Measurements from ENCODE around the gene BRD1. TPM values are rescaled to one million over a fixed set of nuclear protein-coding genes. Genes with fewer than 3 reads are reported as not detected.

BRD1 gene
- total RNA-seq, 3 donors from 2014 or later: 33.4 to 51.3 (median 48.4) TPM

- no peak for DNase-seq
- ATAC-seq: no peak
- TF ChIP-seq, protein P1, sequence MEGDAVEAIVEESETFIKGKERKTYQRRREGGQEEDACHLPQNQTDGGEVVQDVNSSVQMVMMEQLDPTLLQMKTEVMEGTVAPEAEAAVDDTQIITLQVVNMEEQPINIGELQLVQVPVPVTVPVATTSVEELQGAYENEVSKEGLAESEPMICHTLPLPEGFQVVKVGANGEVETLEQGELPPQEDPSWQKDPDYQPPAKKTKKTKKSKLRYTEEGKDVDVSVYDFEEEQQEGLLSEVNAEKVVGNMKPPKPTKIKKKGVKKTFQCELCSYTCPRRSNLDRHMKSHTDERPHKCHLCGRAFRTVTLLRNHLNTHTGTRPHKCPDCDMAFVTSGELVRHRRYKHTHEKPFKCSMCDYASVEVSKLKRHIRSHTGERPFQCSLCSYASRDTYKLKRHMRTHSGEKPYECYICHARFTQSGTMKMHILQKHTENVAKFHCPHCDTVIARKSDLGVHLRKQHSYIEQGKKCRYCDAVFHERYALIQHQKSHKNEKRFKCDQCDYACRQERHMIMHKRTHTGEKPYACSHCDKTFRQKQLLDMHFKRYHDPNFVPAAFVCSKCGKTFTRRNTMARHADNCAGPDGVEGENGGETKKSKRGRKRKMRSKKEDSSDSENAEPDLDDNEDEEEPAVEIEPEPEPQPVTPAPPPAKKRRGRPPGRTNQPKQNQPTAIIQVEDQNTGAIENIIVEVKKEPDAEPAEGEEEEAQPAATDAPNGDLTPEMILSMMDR (IDR thresholded peaks at IDR 0.05): no peak
- Histone ChIP-seq H3K4me1 (ENCODE audit: low read depth) (no peaks in the 10 kb centered on the region), H3K9me3 (peaks cover 33% of the 10 kb centered on the region), H3K4me3 (no peak overlapping the region), H3K36me3 (ENCODE audit: low read depth) (no peaks in the 10 kb centered on the region)
- intact Hi-C loops (cut with DNase I, micrococcal nuclease): no loop called here
Observed at GRCh38 chr22:49869086-49869830, 41.6 kb upstream of the BRD1 start.

DNA sequence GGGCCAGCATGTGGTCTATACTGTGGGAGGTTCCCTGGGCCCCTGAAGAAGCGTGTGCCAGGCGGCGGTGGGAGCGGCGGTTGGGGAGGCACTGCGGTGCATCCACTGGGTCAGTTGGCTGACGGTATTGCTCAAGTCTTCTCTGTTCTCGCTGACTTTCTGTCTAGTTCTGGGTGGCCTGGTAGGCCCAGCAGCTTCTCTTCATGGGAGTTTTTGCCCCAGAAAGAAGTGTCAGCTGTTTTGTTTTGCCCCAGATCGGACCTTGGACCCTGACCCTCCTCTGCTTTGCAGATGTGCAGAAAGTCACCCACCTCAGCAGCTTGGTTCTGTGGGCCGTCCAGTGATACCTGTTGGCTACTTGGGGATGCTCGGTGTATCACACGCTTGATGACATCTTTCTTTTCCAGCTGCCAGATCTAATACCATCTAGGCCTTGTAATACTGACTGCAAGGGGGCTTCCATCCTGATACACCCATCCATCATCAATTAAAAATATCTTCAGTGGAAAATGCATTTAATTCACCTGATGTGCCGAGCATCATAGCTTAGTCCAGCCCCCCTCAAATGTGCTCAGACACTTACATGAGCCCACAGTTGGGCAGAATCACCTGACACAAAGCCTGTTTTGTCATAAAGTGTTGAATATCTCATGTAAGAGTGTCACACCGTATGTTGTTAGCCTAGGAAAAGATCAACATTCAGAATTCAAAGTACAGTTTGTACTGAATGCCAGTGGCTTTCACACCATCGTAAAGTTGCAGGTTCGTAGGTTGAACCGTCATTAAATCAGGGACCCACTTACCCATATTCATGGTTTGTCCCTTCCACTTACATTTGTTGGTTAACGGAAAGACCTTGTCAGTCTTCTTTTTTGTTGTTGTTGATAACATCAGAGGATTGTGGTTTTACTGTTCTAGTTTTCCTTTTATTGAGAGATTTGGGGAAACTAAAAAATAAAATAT, 39.9 kb upstream of the BRD1 start:
- no peaks in the 10 kb centered on the region for H3K4me1 ChIP-seq (ENCODE audit: low read depth)
- ATAC-seq: peak; percentile 74

DNA sequence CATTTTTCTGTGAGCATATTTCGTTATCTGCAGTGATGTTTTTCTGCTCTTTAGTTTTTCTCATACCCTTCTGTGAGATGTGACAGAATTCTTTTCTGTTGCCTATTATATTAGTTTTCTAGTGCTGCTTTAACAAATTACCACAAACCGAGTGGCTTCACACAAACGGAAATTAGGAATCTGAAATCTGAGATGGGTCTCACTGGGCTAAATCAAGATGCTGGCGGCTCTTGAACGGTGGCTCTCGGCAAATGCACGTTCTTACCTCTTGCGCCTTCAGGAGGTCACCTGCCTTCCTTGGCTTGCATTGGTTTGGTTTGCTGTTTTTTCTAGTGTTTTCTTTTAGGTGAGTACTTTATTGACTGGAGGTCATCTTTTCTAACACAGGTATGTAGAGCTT, 39.0 kb upstream of the BRD1 start:
- no peaks in the 10 kb centered on the region for H3K4me1 ChIP-seq (ENCODE audit: low read depth)
- TF ChIP-seq, protein P1 (IDR thresholded peaks at IDR 0.05): no peak
- H3K4me3 ChIP-seq: no peak overlapping the region
- H3K36me3 ChIP-seq (ENCODE audit: low read depth): no peaks in the 10 kb centered on the region
- ATAC-seq (no peak), DNase-seq (no peak)
- intact Hi-C loops (cut with DNase I, micrococcal nuclease): no loop called here
- peaks cover 33% of the 10 kb centered on the region for H3K9me3 ChIP-seq

More for the DNA sequence above, 39.9 kb upstream of the BRD1 start:
- TF ChIP-seq, protein P1 (IDR thresholded peaks at IDR 0.05): no peak
- intact Hi-C loops (cut with DNase I, micrococcal nuclease): no loop called here
- DNase-seq: no peak
- no peaks in the 10 kb centered on the region for H3K36me3 ChIP-seq (ENCODE audit: low read depth)
- H3K4me3 ChIP-seq: no peak overlapping the region
- peaks cover 33% of the 10 kb centered on the region for H3K9me3 ChIP-seq

GRCh38 chr22:49866134-49866533, 38.5 kb upstream of the BRD1 start:
- no peak for ATAC-seq
- intact Hi-C loops (cut with DNase I, micrococcal nuclease): no loop called here
- Histone ChIP-seq H3K4me1 (ENCODE audit: low read depth) (no peaks in the 10 kb centered on the region), H3K9me3 (peaks cover 33% of the 10 kb centered on the region), H3K36me3 (ENCODE audit: low read depth) (no peaks in the 10 kb centered on the region), H3K4me3 (no peak overlapping the region)
- no peak for DNase-seq
- TF ChIP-seq, protein P1 (IDR thresholded peaks at IDR 0.05): no peak

DNA sequence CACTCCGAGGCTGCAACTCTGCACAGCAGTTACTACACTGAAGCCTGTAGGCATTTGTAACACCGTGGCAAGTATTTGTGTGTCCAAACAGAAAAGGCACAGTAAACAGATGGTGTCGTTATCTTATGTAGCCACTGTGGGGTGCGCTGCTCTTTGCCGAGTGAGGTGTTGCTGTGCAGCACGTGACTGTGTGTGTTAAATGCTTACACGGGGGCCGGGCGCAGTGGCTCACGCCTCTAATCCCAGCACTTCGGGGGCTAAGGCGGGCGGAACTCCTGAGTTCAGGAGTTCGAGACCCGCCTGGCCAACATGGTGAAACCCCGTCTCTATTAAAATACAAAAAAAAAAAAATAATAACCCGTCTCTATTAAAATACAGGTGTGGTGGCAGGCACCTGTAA, 37.5 kb upstream of the BRD1 start:
- intact Hi-C loops (cut with DNase I, micrococcal nuclease): no loop called here
- Histone ChIP-seq H3K36me3 (ENCODE audit: low read depth) (no peaks in the 10 kb centered on the region), H3K4me1 (ENCODE audit: low read depth) (no peaks in the 10 kb centered on the region), H3K4me3 (no peak overlapping the region), H3K9me3 (peaks cover 32% of the 10 kb centered on the region)
- ATAC-seq (no peak), DNase-seq (no peak)
- TF ChIP-seq, protein P1 (IDR thresholded peaks at IDR 0.05): no peak

All from mucosa of descending colon (tissue), 3 donors.